HepG2 (cell line): ENCODE results near the gene PJA2. TPM values are rescaled to one million over a fixed set of nuclear protein-coding genes. Genes with fewer than 3 reads are reported as not detected.

Experiments used
- ATAC-seq: fragments of 200-7000 bp; cut with Tn5 transposase; 3 replicates; pipeline ENCODE4 v1.9.1; 2020; ENCODE audit warnings: mild to moderate bottlenecking, moderate library complexity
- BruUV-seq: library from RNA; stranded (reverse); fragments of 400-500 nt; replicated peaks from 2 replicates; lab custom pipeline; 2021; lab: Mats Ljungman, UMichigan
- CTCF ChIA-PET: fragments of 300-600 bp; formaldehyde crosslinking; extraction: SDS; loops from one replicate; lab custom pipeline; 2021; ENCODE audit warnings: low total read pairs, inconsistent platforms, low intra/inter-chr PET ratio; lab: Yijun Ruan, JAX
- POLR2A ChIA-PET: fragments of 350-600 bp; sonication (Branson Sonifier 250); formaldehyde crosslinking; loops from one replicate; lab custom pipeline; 2020; ENCODE audit warnings: antibody characterized with exemption, inconsistent platforms; lab: Yijun Ruan, JAX
- DNase-seq: peaks from one replicate; pipeline ENCODE4 v3.0.0-alpha.2; 2015; ENCODE audit warnings: low spot score
- FAIRE-seq: peaks from 3 replicates; lab custom pipeline; 2011; peaks lifted over from hg19 to GRCh38; lab: Jason Lieb, UNC
- H2AFZ ChIP-seq: one replicate; pipeline ENCODE4 v1.6.1; 2011; ENCODE audit warnings: low read length, inconsistent platforms
- H3K27ac ChIP-seq: fragments of 300-600 bp; 3 replicates; pipeline ENCODE4 v1.8.0; 2011; ENCODE audit warnings: mixed run types, mild to moderate bottlenecking, mixed read lengths, low read length, inconsistent platforms; ENCODE audit not compliant: insufficient read depth; ENCODE audit errors: extremely low read length
- H3K27me3 ChIP-seq, 2 experiments: fragments of 200-600 bp in 1 of 2; 2 replicates in 1 of 2; 3 replicates in 1 of 2; pipeline versions ENCODE4 v1.6.0 to v1.8.0; 2011; ENCODE audit warnings: low read length in 2 of 2, mild to moderate bottlenecking in 2 of 2, moderate library complexity in 2 of 2, inconsistent platforms in 1 of 2; ENCODE audit not compliant: insufficient read depth in 2 of 2, control insufficient read depth in 1 of 2
- H3K36me3 ChIP-seq, 2 experiments: fragments of 200-600 bp in 1 of 2; replicated peaks in 1 of 2; 2 replicates in 1 of 2; 3 replicates in 1 of 2; pipeline versions ENCODE4 v1.5.1 to v1.8.0; 2011; ENCODE audit warnings: low read length in 2 of 2, inconsistent platforms in 1 of 2; ENCODE audit not compliant: insufficient read depth in 2 of 2, control insufficient read depth in 1 of 2
- H3K4me1 ChIP-seq: 2 replicates; pipeline ENCODE4 v1.5.1; 2012; ENCODE audit warnings: low read length, inconsistent platforms; ENCODE audit not compliant: insufficient read depth
- H3K4me2 ChIP-seq: 2 replicates; pipeline ENCODE4 v1.6.0; 2011; ENCODE audit warnings: low read depth, low read length, inconsistent platforms
- H3K4me3 ChIP-seq, 3 experiments: fragments of 200-600 bp in 1 of 3; sonication (generic), shearing (Covaris generic) in 1 of 3; replicated peaks in 1 of 3; 2 replicates each; pipeline ENCODE4 v1.5.1; 2011 to 2016; ENCODE audit warnings: low read length in 3 of 3, inconsistent platforms in 2 of 3, low read depth in 2 of 3, mild to moderate bottlenecking in 2 of 3, control low read depth in 1 of 3, mixed read lengths in 1 of 3; ENCODE audit not compliant: insufficient read depth in 1 of 3
- H3K79me2 ChIP-seq: one replicate; pipeline ENCODE4 v1.6.1; 2011; ENCODE audit warnings: low read length, inconsistent platforms; ENCODE audit not compliant: insufficient read depth
- H3K9ac ChIP-seq: 2 replicates; pipeline ENCODE4 v1.6.0; 2011; ENCODE audit warnings: mild to moderate bottlenecking, low read depth, low read length, inconsistent platforms; ENCODE audit not compliant: insufficient read depth
- H3K9me3 ChIP-seq: 2 replicates; pipeline ENCODE4 v1.5.1; 2012; ENCODE audit warnings: mild to moderate bottlenecking, low read length
- H4K20me1 ChIP-seq: 2 replicates; pipeline ENCODE4 v1.6.0; 2011; ENCODE audit warnings: inconsistent platforms, mild to moderate bottlenecking, low read length, moderate library complexity; ENCODE audit not compliant: insufficient read depth
- FOXK1 ChIP-seq: sonication (generic); formaldehyde crosslinking; IDR thresholded peaks from 2 replicates; pipeline ENCODE4 v1.4.0; 2020; ENCODE audit warnings: low read depth, missing genetic modification reagents, borderline replicate concordance
- NBN ChIP-seq: fragments of 450-650 bp; conservative IDR thresholded peaks from 2 replicates; pipeline ENCODE4 v1.6.1; 2017
- PTBP1 ChIP-seq: fragments of 200-400 bp; formaldehyde crosslinking; IDR thresholded peaks from 2 replicates; pipeline ENCODE4 v1.6.1; 2018; ENCODE audit warnings: low read length, low read depth; ENCODE audit not compliant: poor library complexity, severe bottlenecking
- THAP9 ChIP-seq: sonication (generic); formaldehyde crosslinking; IDR thresholded peaks from 2 replicates; pipeline ENCODE4; 2020; ENCODE audit warnings: missing genetic modification reagents, mild to moderate bottlenecking, borderline replicate concordance
- YEATS4 ChIP-seq: sonication (generic); formaldehyde crosslinking; IDR thresholded peaks from 2 replicates; pipeline ENCODE4 v1.4.0; 2020; ENCODE audit warnings: missing genetic modification reagents, borderline replicate concordance
- ZBTB39 ChIP-seq: sonication (generic); formaldehyde crosslinking; IDR thresholded peaks from 2 replicates; pipeline ENCODE4 v1.5.0; 2020; ENCODE audit warnings: missing genetic modification reagents
- ZNF367 ChIP-seq: sonication (generic); formaldehyde crosslinking; IDR thresholded peaks from 2 replicates; pipeline ENCODE4 v1.4.0; 2020; ENCODE audit warnings: missing genetic modification reagents, borderline replicate concordance
- ZNF432 ChIP-seq: sonication (generic); formaldehyde crosslinking; IDR thresholded peaks from 2 replicates; pipeline ENCODE4 v1.5.0; 2020; ENCODE audit warnings: missing genetic modification reagents, mild to moderate bottlenecking, borderline replicate concordance
- ZNF580 ChIP-seq: IDR thresholded peaks from 2 replicates; pipeline ENCODE4 v1.6.1; 2016; ENCODE audit warnings: low read depth, borderline replicate concordance
- ZNF589 ChIP-seq: sonication (generic); formaldehyde crosslinking; conservative IDR thresholded peaks from 2 replicates; pipeline ENCODE4 v1.8.0; 2022; ENCODE audit warnings: mild to moderate bottlenecking, moderate library complexity, missing genetic modification reagents
- WGBS: methylation state at CpG from one replicate; pipeline ENCODE4 v1.1.6; 2017; ENCODE audit warnings: low lambda C conversion rate; 5-methylcytosine and 5-hydroxymethylcytosine counted together
- in situ Hi-C: cut with HindIII; loops from 2 replicates; pipeline ENCODE4 v1.10.0; 2017; ENCODE audit warnings: low pct_unique_long_range_greater_than_20kb; ENCODE audit not compliant: extremely low pct_ligation_motif_present
- intact Hi-C: fragments of 100-400 bp; cut with micrococcal nuclease; formaldehyde crosslinking; loops from one replicate; pipeline ENCODE4 v1.10.0; 2022; ENCODE audit not compliant: unreplicated experiment
- polyA plus RNA-seq, 8 experiments: library from polyadenylated mRNA; depleted of rRNA in 3 of 8; stranded (reverse) in 7 of 8; unstranded in 1 of 8; fragments of >200 nt; fragmentation: Illumina TruSeq in 4 of 8; extraction: Trizol in 4 of 8; gene quantifications; 2 replicates each; pipeline versions ENCODE4 v1.2.1 to v1.2.3, GENCODE V29; 2011 to 2016; ENCODE audit warnings: low read depth in 4 of 8, missing spikeins in 1 of 8, mixed read lengths in 1 of 8; ENCODE audit not compliant: insufficient read depth in 1 of 8
- total RNA-seq, 5 experiments: library from RNA; depleted of rRNA; stranded (reverse); fragments of >200 nt; fragmentation: Illumina TruSeq; extraction: Trizol; gene quantifications; 2 replicates each; pipeline ENCODE4 v1.2.3, GENCODE V29; 2016; ENCODE audit warnings: low read depth in 1 of 5
- TF ChIP-seq, protein P1 (sequence below): sonication (generic); formaldehyde crosslinking; IDR thresholded peaks from 2 replicates; pipeline ENCODE4 v1.5.0; 2020; ENCODE audit warnings: missing genetic modification reagents, mild to moderate bottlenecking, borderline replicate concordance
- TF ChIP-seq, protein P2 (sequence below): sonication (generic); formaldehyde crosslinking; IDR thresholded peaks from 2 replicates; pipeline ENCODE4 v1.5.0; 2020; ENCODE audit warnings: mild to moderate bottlenecking, missing genetic modification reagents
- TF ChIP-seq, protein P3 (sequence below): sonication (generic); formaldehyde crosslinking; IDR thresholded peaks from 2 replicates; pipeline ENCODE4 v1.5.0; 2020; ENCODE audit warnings: mild to moderate bottlenecking, missing genetic modification reagents, borderline replicate concordance

Gene PJA2
- total and polyA plus RNA-seq, 2 of the 13 experiments (the other 11 are each of a cell fraction or from before 2014, with no cell fraction given): 39.4 to 41.4 TPM

DNA sequence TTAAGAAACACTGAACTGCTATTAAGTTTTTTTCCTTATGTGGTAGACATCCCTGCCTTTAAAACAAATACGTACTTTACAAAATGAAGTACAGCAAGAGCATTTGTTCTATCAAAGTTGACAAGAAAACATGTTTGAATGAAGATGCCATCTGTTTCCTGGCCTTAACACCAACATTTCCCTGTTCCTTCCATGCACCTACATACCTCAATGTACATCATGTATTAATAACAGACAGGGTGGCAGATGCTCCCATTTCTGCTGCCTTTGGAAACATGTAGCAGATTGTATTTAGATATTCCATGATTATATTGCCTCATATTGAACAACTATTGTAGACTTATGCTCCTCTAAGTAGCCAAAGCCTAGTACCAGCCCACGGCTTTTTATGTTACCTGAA, 104.4 kb downstream of the PJA2 start:
- no peak for DNase-seq
- Histone ChIP-seq H3K4me1 (no peaks in the 10 kb centered on the region), H2AFZ (no peak overlapping the region), H3K79me2 (no peaks in the 10 kb centered on the region), H3K9me3 (no peaks in the 10 kb centered on the region), H3K4me3 (no peak overlapping the region), H3K27ac (no peak overlapping the region), H3K36me3 (no peaks in the 10 kb centered on the region), H3K9ac (no peak overlapping the region), H3K4me2 (no peak overlapping the region), H4K20me1 (no peaks in the 10 kb centered on the region), H3K27me3 (peaks cover 0 to 20% of the 10 kb centered on the region in 2 experiments; a peak in 2 of 5 replicates)
- no TSS peak for BruUV-seq
- 26% methylated on average over 2 of the region's 2 CpGs for WGBS
- FAIRE-seq: no peak
- ChIA-PET POLR2A (no interaction called here), CTCF (no interaction called here)
- in situ Hi-C loops: no loop called here
- intact Hi-C loops: no loop called here
- ATAC-seq: no peak
- TF ChIP-seq ZNF589 (CRISPR knock-in tag) (no peak), ZNF367 (CRISPR knock-in tag) (no peak), PTBP1 (no peak), ZBTB39 (no peak), FOXK1 (CRISPR knock-in tag) (no peak), NBN (no peak), THAP9 (CRISPR knock-in tag) (no peak), ZNF580 (no peak), ZNF432 (CRISPR knock-in tag) (no peak), YEATS4 (CRISPR knock-in tag) (no peak)
- TF ChIP-seq, protein P1, sequence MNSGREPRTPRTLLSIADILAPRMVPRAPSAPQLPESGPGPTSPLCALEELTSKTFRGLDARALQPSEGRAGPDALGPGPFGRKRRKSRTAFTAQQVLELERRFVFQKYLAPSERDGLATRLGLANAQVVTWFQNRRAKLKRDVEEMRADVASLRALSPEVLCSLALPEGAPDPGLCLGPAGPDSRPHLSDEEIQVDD (CRISPR knock-in tag): no peak
- TF ChIP-seq, protein P2, sequence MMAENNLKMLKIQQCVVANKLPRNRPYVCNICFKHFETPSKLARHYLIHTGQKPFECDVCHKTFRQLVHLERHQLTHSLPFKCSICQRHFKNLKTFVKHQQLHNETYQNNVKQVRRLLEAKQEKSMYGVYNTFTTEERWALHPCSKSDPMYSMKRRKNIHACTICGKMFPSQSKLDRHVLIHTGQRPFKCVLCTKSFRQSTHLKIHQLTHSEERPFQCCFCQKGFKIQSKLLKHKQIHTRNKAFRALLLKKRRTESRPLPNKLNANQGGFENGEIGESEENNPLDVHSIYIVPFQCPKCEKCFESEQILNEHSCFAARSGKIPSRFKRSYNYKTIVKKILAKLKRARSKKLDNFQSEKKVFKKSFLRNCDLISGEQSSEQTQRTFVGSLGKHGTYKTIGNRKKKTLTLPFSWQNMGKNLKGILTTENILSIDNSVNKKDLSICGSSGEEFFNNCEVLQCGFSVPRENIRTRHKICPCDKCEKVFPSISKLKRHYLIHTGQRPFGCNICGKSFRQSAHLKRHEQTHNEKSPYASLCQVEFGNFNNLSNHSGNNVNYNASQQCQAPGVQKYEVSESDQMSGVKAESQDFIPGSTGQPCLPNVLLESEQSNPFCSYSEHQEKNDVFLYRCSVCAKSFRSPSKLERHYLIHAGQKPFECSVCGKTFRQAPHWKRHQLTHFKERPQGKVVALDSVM: no peak
- TF ChIP-seq, protein P3, sequence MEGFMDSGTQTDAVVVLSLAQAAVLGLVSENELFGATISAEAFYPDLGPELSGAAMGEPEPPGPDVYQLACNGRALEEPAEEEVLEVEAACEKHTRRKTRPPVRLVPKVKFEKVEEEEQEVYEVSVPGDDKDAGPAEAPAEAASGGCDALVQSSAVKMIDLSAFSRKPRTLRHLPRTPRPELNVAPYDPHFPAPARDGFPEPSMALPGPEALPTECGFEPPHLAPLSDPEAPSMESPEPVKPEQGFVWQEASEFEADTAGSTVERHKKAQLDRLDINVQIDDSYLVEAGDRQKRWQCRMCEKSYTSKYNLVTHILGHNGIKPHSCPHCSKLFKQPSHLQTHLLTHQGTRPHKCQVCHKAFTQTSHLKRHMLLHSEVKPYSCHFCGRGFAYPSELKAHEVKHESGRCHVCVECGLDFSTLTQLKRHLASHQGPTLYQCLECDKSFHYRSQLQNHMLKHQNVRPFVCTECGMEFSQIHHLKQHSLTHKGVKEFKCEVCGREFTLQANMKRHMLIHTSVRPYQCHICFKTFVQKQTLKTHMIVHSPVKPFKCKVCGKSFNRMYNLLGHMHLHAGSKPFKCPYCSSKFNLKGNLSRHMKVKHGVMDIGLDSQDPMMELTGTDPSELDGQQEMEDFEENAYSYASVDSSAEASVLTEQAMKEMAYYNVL (CRISPR knock-in tag): no peak
